PC-3 (cell line): ENCODE data around the gene NANOS3. TPM values are rescaled to one million over a fixed set of nuclear protein-coding genes. Genes with fewer than 3 reads are reported as not detected.

Experiments
- ATAC-seq: fragments of 200-7000 bp; cut with Tn5 transposase; 2 replicates; pipeline ENCODE4 v1.9.1; 2020; ENCODE audit warnings: mild to moderate bottlenecking, moderate library complexity
- BruUV-seq: library from RNA; stranded (reverse); fragments of 400-500 nt; replicated peaks from 2 replicates; lab custom pipeline; 2021; lab: Mats Ljungman, UMichigan
- CTCF ChIA-PET: fragments of 300-600 bp; sonication (Branson Sonifier 250); formaldehyde crosslinking; loops from one replicate; lab custom pipeline; 2022; ENCODE audit warnings: antibody characterized with exemption; lab: Charles Lee
- POLR2A ChIA-PET: fragments of 300-600 bp; sonication (Branson Sonifier 250); formaldehyde crosslinking; loops from one replicate; lab custom pipeline; 2022; ENCODE audit warnings: antibody characterized with exemption; ENCODE audit not compliant: unreplicated experiment; lab: Charles Lee
- DNase-seq: peaks from one replicate; pipeline ENCODE4 v3.0.0-alpha.2; 2015
- H2AFZ ChIP-seq: fragments of 300-600 bp; sonication (generic); 2 replicates; pipeline ENCODE4 v1.6.0; 2016; ENCODE audit warnings: antibody characterized with exemption, low read length
- H3F3A ChIP-seq: fragments of 300-600 bp; sonication (generic); one replicate; pipeline ENCODE4 v1.6.0; 2017; ENCODE audit warnings: antibody characterized with exemption, low read length, control low read depth, mild to moderate bottlenecking; ENCODE audit not compliant: unreplicated experiment
- H3K27ac ChIP-seq: fragments of 300-600 bp; sonication (generic); 2 replicates; pipeline ENCODE4 v1.5.1; 2016; ENCODE audit warnings: mild to moderate bottlenecking, low read length
- H3K27me3 ChIP-seq: fragments of 300-600 bp; sonication (generic); 2 replicates; pipeline ENCODE4 v1.6.1; 2016; ENCODE audit warnings: low read length, mixed read lengths
- H3K36me3 ChIP-seq: fragments of 300-600 bp; sonication (generic); 2 replicates; pipeline ENCODE4 v1.6.1; 2016; ENCODE audit warnings: low read depth, mixed run types, low read length, mixed read lengths
- H3K4me1 ChIP-seq: fragments of 300-600 bp; sonication (generic); 2 replicates; pipeline ENCODE4 v1.5.1; 2016; ENCODE audit warnings: low read length; ENCODE audit not compliant: insufficient read depth
- H3K4me2 ChIP-seq: fragments of 300-600 bp; sonication (generic); 2 replicates; pipeline ENCODE4 v1.6.0; 2016; ENCODE audit warnings: low read length
- H3K4me3 ChIP-seq: fragments of 300-600 bp; sonication (generic); 2 replicates; pipeline ENCODE4 v1.5.1; 2016; ENCODE audit warnings: mild to moderate bottlenecking, low read length, mixed read lengths
- H3K79me2 ChIP-seq: fragments of 300-600 bp; sonication (generic); 2 replicates; pipeline ENCODE4 v1.6.1; 2017; ENCODE audit warnings: low read length, mixed read lengths
- H3K9ac ChIP-seq: fragments of 300-600 bp; sonication (generic); 2 replicates; pipeline ENCODE4 v1.6.0; 2016; ENCODE audit warnings: mild to moderate bottlenecking, low read length
- H3K9me2 ChIP-seq: fragments of 300-600 bp; sonication (generic); replicated peaks from 2 replicates; pipeline ENCODE4 v1.6.1; 2016; ENCODE audit warnings: mixed run types, low read length, mixed read lengths
- H3K9me3 ChIP-seq: fragments of 300-600 bp; sonication (generic); 2 replicates; pipeline ENCODE4 v1.6.1; 2016; ENCODE audit warnings: low read length, mixed read lengths
- H4K20me1 ChIP-seq: fragments of 300-600 bp; sonication (generic); 2 replicates; pipeline ENCODE4 v1.6.1; 2016; ENCODE audit warnings: low read length, mixed read lengths
- CTCF ChIP-seq: fragments of 300-600 bp; sonication (generic); conservative IDR thresholded peaks from 2 replicates; pipeline ENCODE4 v1.5.1; 2017; ENCODE audit warnings: antibody characterized with exemption, low read depth, mild to moderate bottlenecking, low read length
- EZH2 ChIP-seq: fragments of 300-600 bp; sonication (generic); IDR thresholded peaks from one replicate; pipeline ENCODE4 v1.6.1; 2017; ENCODE audit warnings: antibody characterized with exemption, mild to moderate bottlenecking, low read length; ENCODE audit not compliant: unreplicated experiment
- EZH2phosphoT487 ChIP-seq: fragments of 300-600 bp; sonication (generic); IDR thresholded peaks from 2 replicates; pipeline ENCODE4 v1.6.1; 2018; ENCODE audit warnings: mild to moderate bottlenecking, antibody characterized with exemption, low read length, borderline replicate concordance
- intact Hi-C: fragments of 100-400 bp; cut with micrococcal nuclease; formaldehyde crosslinking; loops from 2 replicates; pipeline ENCODE4 v1.9.0; 2023
- total RNA-seq: library from RNA; depleted of rRNA; stranded (reverse); fragments of >200 nt; gene quantifications from 2 replicates; pipeline ENCODE4 v1.2.3, GENCODE V29; 2014

NANOS3 gene
- total RNA-seq, 1 experiment from 2014 or later: 1.7 TPM

DNA sequence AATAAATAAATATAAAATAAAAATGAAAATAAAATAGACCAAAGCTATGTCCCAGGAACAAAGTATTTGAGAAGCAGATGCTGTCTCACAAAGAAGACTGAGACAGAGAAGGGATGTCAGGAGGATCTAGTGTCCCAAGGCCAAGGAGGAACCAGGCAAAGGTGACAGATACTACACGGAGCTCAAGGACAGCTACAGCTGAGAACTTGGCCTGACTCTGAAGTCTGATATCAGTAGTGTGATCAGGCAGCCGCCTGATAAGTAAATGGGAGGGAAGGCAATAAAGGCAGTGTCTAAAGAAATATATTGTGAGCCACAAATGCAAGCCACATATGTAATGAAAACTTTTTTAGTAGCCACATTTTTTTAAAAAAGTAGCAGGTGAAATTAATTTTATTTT is 20.4 kb upstream of the NANOS3 start:
- Histone ChIP-seq H2AFZ (no peak overlapping the region), H3K4me1 (peaks cover 29% of the 10 kb centered on the region), H3K27ac (no peak overlapping the region), H3K4me3 (no peak overlapping the region), H3K36me3 (no peaks in the 10 kb centered on the region), H3K9me3 (no peaks in the 10 kb centered on the region), H3K9me2 (no peaks in the 10 kb centered on the region), H3F3A (no peaks in the 10 kb centered on the region), H3K9ac (no peak overlapping the region), H3K27me3 (no peaks in the 10 kb centered on the region), H4K20me1 (no peaks in the 10 kb centered on the region), H3K79me2 (peaks cover 3% of the 10 kb centered on the region; the same call in 1 of the 2 replicates), H3K4me2 (no peak overlapping the region)
- DNase-seq (no peak), ATAC-seq (no peak)
- BruUV-seq: no TSS peak
- ChIA-PET CTCF (no interaction called here), POLR2A (interaction anchor here (0.5 to 0.9 kb wide), 3 partner anchors 8 to 10 kb away, joined by 3 to 6 read pairs (median 4); no protein-coding TSS in a partner anchor)
- TF ChIP-seq EZH2phosphoT487 (no peak), CTCF (no peak), EZH2 (no peak)
- intact Hi-C loops: no loop called here

DNA sequence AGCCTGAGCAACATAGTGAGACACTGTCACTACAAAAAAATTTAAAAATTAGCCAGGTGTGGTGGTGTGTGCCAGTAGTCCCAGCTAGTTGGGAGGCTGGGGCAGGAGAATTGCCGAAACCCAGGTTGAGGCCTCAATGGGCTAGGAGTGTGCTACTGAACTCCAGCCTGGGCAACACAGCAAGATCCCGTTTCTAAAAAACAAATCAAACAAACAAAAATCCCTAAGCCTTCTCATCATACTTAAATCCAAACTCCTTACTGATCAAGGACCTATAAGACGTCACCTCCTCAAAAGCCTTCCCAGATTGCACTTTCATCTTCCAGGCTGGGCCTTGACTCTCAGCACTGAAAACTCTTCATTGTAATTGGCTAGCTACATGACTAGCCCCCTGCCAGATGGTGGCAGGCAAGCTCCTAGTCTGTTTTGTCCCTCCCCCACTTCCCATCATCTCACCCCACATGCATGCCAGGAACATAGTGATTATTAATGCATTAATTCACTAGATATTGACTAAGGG is 17.5 kb upstream of the NANOS3 start:
- POLR2A ChIA-PET: no interaction called here
- Histone ChIP-seq H3K27me3 (no peaks in the 10 kb centered on the region), H3K9me3 (no peaks in the 10 kb centered on the region), H3K4me1 (peaks cover 10% of the 10 kb centered on the region), H3K36me3 (no peaks in the 10 kb centered on the region), H3F3A (peaks cover 2% of the 10 kb centered on the region), H2AFZ (no peak overlapping the region), H3K79me2 (no peaks in the 10 kb centered on the region), H3K9ac (no peak overlapping the region), H3K27ac (no peak overlapping the region), H3K4me3 (no peak overlapping the region), H3K4me2 (no peak overlapping the region), H3K9me2 (no peaks in the 10 kb centered on the region), H4K20me1 (no peaks in the 10 kb centered on the region)
- CTCF ChIA-PET: no interaction called here
- intact Hi-C loops: no loop called here
- no peak for ATAC-seq
- BruUV-seq: no TSS peak
- DNase-seq: peak; percentile 44
- TF ChIP-seq CTCF: peak; percentile 27; the same call in 1 of the 2 replicates
- no peak for TF ChIP-seq EZH2phosphoT487

GRCh38 chr19:13860679-13861391 is 16.1 kb upstream of the NANOS3 start:
- intact Hi-C loops: loop anchor here (5.0 kb wide), 1 partner anchor 34 kb away; no protein-coding TSS in a partner anchor

More at GRCh38 chr19:13860679-13861391, 16.1 kb upstream of the NANOS3 start:
- H3K27ac ChIP-seq: peak overlapping the region; percentile 88
- H3F3A ChIP-seq: peaks cover 4% of the 10 kb centered on the region
- no peak overlapping the region for H3K4me2 ChIP-seq
- no peaks in the 10 kb centered on the region for H3K79me2 ChIP-seq
- no peak overlapping the region for H2AFZ ChIP-seq
- no peak for ATAC-seq
- H3K4me3 ChIP-seq: no peak overlapping the region
- TF ChIP-seq EZH2phosphoT487: no peak
- no peak for TF ChIP-seq CTCF
- TF ChIP-seq EZH2: no peak
- no peaks in the 10 kb centered on the region for H3K9me3 ChIP-seq
- no peaks in the 10 kb centered on the region for H4K20me1 ChIP-seq
- no peaks in the 10 kb centered on the region for H3K27me3 ChIP-seq
- no TSS peak for BruUV-seq
- no peaks in the 10 kb centered on the region for H3K36me3 ChIP-seq
- DNase-seq: no peak
- no peaks in the 10 kb centered on the region for H3K9me2 ChIP-seq
- ChIA-PET CTCF (interaction anchor here (0.6 to 1.6 kb wide), 3 partner anchors 14 to 263 kb away, joined by 3 to 9 read pairs (median 7); no protein-coding TSS in a partner anchor), POLR2A (interaction anchor here (0.6 to 2.0 kb wide), 2 partner anchors 15 to 21 kb away, joined by 3 to 35 read pairs; no protein-coding TSS in a partner anchor)
- H3K4me1 ChIP-seq: peaks cover 9% of the 10 kb centered on the region
- H3K9ac ChIP-seq: no peak overlapping the region
